PC-9 (cell line): ENCODE measurements around the gene NFIA.

Experiments used
- CTCF ChIP-seq: fragments of 200-600 bp; sonication (generic); conservative IDR thresholded peaks from 2 replicates; pipeline ENCODE4 v1.6.1; 2017; ENCODE audit warnings: mixed run types, antibody characterized with exemption, mild to moderate bottlenecking, moderate library complexity
- EZH2 ChIP-seq: fragments of 200-600 bp; sonication (generic); IDR thresholded peaks from 2 replicates; pipeline ENCODE4 v1.8.0; 2017; ENCODE audit warnings: antibody characterized with exemption, low read depth

- TF ChIP-seq CTCF (no peak), EZH2 (no peak)
Observed at GRCh38 chr1:61097317-61097716, 15.0 kb downstream of the NFIA start.
